Esophagus (tissue), 2 donors: ENCODE data around the gene PBX4. TPM values are rescaled to one million over a fixed set of nuclear protein-coding genes. Genes with fewer than 3 reads are reported as not detected.

ENCODE experiments used
- H3K27ac ChIP-seq, 2 donors: one replicate each; pipeline ENCODE4 v1.5.1; 2013; ENCODE audit warnings: low read depth in 2 of 2, mild to moderate bottlenecking in 2 of 2, inconsistent platforms in 1 of 2, low read length in 1 of 2, moderate library complexity in 1 of 2
- H3K27me3 ChIP-seq, 2 donors: one replicate each; pipeline ENCODE4 v1.6.1; 2013; ENCODE audit warnings: low read length in 2 of 2, control low read depth in 1 of 2, mild to moderate bottlenecking in 1 of 2; ENCODE audit not compliant: insufficient read depth in 2 of 2, control insufficient read depth in 1 of 2
- H3K36me3 ChIP-seq, 2 donors: one replicate each; pipeline ENCODE4 v1.6.1; 2013; ENCODE audit warnings: low read length in 1 of 2; ENCODE audit not compliant: control insufficient read depth in 2 of 2, insufficient read depth in 2 of 2
- H3K4me1 ChIP-seq, 2 donors: one replicate each; pipeline ENCODE4 v1.6.1; 2013; ENCODE audit warnings: low read length in 1 of 2; ENCODE audit not compliant: control insufficient read depth in 2 of 2, insufficient read depth in 2 of 2
- H3K4me3 ChIP-seq, 2 donors: one replicate each; pipeline ENCODE4 v1.5.1; 2013; ENCODE audit warnings: low read length in 2 of 2, mild to moderate bottlenecking in 2 of 2, low read depth in 1 of 2, moderate library complexity in 1 of 2
- H3K9me3 ChIP-seq, 2 donors: one replicate each; pipeline ENCODE4 v1.6.1; 2013; ENCODE audit warnings: mild to moderate bottlenecking in 2 of 2, low read depth in 1 of 2, low read length in 1 of 2, moderate library complexity in 1 of 2; ENCODE audit not compliant: control insufficient read depth in 2 of 2, insufficient read depth in 1 of 2
- WGBS, 2 donors: extraction: QIAGEN DNeasy Blood & Tissue Kit; methylation state at CpG; one replicate each; pipeline ENCODE4 v1.1.7; 2013; 5-methylcytosine and 5-hydroxymethylcytosine counted together
- polyA plus RNA-seq, 2 donors: library from polyadenylated mRNA; stranded (reverse); fragments of 200-250 nt; gene quantifications; one replicate each; pipeline ENCODE4 v1.2.3, GENCODE V29; 2013
- donor health status: healthy with polysubstance abuse.
- donor health status: Bipolar disorder and iron deficiency.

PBX4 gene
- polyA plus RNA-seq, 2 donors: 1.4 to 3.9 TPM

DNA sequence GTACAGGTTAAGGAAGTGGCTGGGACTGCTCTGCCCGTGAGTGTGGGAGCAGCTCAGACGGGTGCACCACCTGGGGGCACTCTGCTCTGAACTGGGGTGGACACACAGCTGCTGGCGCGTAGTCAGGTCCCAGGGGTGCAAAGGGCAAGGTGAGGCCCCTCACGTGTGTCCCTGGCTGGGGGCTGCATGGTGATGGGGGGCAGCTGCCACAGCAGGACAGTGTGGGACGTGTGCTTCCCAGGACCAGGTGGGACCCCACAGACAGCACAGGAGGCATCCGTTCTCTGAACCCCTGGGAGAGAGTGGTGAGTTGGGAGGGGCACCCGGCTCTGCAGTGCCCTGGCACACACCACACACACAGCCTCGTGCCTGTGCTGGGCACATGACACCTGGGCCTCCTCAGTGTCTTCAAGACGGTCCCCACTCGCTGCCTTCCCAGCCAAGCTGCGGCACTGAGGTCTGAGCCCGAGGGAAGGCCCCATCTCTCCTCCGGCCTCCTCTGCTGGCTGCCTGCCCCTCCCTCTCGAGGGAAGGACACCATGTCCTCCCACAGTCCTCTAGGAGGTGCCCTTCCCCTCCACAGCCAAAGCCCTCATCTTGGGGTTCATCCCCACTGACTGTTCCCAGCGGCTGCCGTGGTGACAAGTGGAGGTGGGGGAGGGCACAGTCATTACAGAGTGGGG lies 55.7 kb downstream of the PBX4 start:
- Histone ChIP-seq H3K4me3 (no peak overlapping the region), H3K27me3 (no peaks in the 10 kb centered on the region), H3K4me1 (no peaks in the 10 kb centered on the region), H3K36me3 (no peaks in the 10 kb centered on the region), H3K9me3 (no peaks in the 10 kb centered on the region), H3K27ac (no peak overlapping the region)
- 73 to 75% methylated on average over 17 of the region's 17 CpGs for WGBS, 2 donors

DNA sequence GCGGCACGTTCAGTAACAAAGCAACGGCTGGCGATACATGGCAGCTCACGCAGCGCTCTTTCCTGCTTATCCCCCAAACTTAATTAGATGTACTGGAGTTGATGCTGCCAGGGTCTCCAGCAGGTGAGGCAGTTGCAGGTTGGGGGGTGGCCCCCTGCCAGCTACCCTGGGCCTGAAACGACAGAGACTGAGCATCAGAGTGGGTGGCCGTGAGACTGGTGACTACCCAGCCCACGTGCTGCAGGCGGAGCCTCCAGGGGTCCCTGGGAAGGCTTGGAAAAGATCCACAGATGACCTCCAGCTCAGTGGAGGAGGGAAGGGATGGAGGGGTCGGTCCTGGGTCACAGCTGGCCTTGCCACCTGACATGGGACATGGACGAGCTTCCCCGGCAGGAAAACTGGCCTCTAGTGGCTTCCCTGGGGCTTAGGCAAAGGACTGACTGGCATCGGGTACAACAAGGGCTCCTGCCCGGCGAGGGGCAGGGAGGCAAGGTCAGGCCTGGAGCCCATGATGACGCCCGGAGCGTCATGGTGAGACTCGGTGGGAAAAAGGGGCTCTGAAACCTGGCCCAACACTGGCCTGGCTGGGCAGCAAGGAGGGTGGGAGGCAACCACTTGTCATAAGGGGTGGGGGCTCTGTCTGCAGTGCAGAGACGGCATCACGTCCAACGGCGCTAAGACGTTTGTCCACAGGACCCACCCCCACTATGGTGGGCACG lies 56.4 kb downstream of the PBX4 start:
- Histone ChIP-seq H3K9me3 (no peaks in the 10 kb centered on the region), H3K4me1 (no peaks in the 10 kb centered on the region), H3K4me3 (no peak overlapping the region), H3K36me3 (no peaks in the 10 kb centered on the region), H3K27me3 (no peaks in the 10 kb centered on the region), H3K27ac (no peak overlapping the region)
- 87% methylated on average over 26 of the region's 26 CpGs for WGBS, 2 donors

DNA sequence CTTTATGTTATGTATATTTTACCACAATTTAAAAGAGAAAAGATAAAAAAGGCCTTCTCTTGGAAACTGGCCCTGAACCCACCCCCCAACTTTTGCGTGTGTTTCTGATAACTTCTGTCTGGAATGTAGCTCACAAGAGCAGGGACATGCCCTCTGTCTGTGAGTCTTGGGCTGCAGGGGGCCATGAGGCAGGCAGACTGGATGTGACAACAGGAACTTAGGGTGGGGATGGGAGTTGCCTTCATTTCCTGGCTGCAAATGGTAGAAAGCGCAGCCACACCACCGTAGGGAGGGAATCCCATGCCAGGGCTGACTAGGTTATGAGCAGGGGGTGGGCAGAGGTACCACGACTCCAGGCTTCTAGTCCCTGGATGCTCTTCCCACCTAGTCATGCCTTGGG lies 58.6 kb downstream of the PBX4 start:
- 59 to 69% methylated on average over 4 of the region's 4 CpGs for WGBS, 2 donors
- Histone ChIP-seq H3K36me3 (no peaks in the 10 kb centered on the region), H3K9me3 (no peaks in the 10 kb centered on the region), H3K27ac (no peak overlapping the region), H3K4me3 (no peak overlapping the region), H3K4me1 (no peaks in the 10 kb centered on the region), H3K27me3 (no peaks in the 10 kb centered on the region)

DNA sequence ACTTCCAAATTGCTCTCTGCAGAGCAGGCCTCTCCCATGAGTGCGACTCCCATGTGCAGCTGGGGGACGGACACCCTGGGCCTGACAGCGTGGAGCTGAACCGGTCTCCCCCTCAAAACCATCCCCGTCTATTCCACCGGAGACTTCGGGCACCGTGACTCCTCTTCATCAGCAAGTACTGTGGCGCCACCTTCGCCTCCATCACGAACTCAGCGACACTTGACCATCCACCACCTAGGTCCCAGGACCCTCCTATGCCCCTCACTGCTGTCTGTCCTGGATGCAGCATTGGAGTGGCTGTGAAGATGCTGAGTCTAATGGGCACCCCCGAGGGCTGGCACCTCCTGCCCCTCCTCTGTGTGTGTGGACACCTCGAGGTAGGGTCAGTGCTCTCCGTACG lies 59.9 kb downstream of the PBX4 start:
- no peaks in the 10 kb centered on the region for H3K9me3 ChIP-seq
- no peak overlapping the region for H3K27ac ChIP-seq
- H3K4me1 ChIP-seq: no peaks in the 10 kb centered on the region
- H3K36me3 ChIP-seq: no peaks in the 10 kb centered on the region
- H3K4me3 ChIP-seq: no peak overlapping the region
- no peaks in the 10 kb centered on the region for H3K27me3 ChIP-seq
- WGBS, 2 donors: 92 to 94% methylated on average over 16 of the region's 16 CpGs

DNA sequence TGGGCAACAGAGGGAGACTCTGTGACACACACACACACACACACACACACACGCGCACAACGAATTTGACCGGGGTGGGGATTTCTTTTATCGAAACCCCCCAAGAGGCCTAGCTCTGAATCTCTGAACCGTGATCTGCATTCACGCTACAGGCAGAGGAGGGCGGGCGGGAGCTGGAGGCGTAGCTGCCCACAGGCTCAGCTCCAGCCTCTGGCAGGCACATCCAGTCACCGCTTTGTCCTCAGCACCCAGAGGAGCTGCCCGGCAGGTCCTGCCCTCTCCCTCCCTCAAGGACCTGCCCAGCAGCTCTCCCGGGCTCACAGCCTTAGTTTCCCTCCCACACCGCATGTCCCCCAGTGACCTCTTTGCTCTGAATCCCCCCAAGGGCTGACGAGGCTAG lies 60.4 kb downstream of the PBX4 start:
- H3K4me3 ChIP-seq: no peak overlapping the region
- no peaks in the 10 kb centered on the region for H3K36me3 ChIP-seq
- no peaks in the 10 kb centered on the region for H3K27me3 ChIP-seq
- no peak overlapping the region for H3K27ac ChIP-seq
- no peaks in the 10 kb centered on the region for H3K4me1 ChIP-seq
- H3K9me3 ChIP-seq: no peaks in the 10 kb centered on the region
- WGBS, 2 donors: 79% methylated on average over 15 of the region's 15 CpGs

DNA sequence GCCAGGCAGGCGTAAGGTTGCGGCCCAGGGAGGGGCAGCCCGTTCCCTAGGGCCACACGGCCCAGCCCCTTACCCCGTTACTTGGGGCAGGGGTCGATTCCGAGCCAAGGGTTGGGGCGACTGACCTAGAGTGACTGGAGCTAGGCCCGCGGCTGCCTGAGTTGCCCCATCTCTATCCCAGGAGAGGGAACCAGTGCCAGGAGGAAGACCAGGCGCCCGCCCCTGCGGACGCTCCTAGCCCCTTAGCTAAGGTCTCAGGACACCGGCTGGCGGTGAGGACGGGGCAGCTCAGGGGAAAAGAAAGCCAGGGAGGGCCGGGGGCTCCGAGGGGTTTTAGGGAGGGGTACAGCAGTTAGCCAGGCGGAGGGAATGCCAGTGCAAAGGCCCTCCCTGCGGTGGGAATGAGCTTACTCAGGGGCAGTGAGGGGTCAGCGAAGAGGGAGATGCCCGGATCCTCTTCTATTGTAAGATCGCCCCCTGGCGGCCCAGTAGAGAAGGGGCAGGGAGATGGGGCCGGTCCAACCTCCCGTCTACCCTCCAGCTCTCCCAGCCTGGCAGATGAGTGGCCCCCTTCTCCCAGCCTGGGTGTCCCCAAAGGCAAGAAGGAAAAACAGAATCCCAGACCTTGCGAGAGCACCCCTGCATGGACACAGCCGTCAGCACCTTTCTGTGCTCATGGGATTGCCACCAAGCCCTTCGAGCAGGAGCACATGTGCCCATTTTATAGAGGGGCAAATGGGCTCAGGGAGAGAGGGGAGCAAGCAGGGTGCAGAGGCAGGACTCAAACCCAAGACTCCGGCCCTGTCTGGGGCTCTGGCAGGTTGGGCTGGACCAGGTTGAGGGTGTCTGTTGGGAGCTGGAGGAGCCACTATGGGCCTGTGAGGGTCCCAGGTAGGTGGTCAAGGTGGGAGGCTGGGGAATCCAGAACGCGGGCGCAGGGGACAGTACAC lies 64.1 kb downstream of the PBX4 start:
- Histone ChIP-seq H3K9me3 (peaks cover 0 to 2% of the 10 kb centered on the region in 2 donors), H3K36me3 (no peaks in the 10 kb centered on the region), H3K27ac (no peak overlapping the region), H3K4me1 (no peaks in the 10 kb centered on the region), H3K4me3 (no peak overlapping the region), H3K27me3 (no peaks in the 10 kb centered on the region)
- WGBS, 2 donors: 66 to 67% methylated on average over 34 of the region's 34 CpGs

DNA sequence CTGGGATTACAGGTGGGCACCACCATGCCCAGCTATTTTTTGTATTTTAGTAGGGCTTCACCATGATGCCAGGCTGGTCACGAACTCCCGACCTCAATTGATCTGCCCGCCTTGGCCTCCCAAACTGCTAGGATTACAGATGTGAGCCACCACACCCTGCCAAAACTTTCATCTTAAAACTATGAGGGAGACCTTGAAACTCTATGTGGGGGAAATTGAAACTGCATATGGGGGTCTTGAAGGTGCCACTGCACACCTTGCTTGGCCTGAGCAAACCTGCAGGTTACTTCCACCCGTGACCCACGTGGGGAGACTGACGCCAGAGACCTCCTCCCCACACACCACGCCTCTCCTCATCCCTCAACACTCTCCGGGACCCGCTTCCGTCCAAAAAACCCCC lies 64.8 kb downstream of the PBX4 start:
- Histone ChIP-seq H3K4me1 (no peaks in the 10 kb centered on the region), H3K36me3 (no peaks in the 10 kb centered on the region), H3K9me3 (peaks cover 0 to 2% of the 10 kb centered on the region in 2 donors), H3K4me3 (no peak overlapping the region), H3K27ac (no peak overlapping the region), H3K27me3 (no peaks in the 10 kb centered on the region)
- whole genome bisulfite sequencing, 2 donors: 88 to 90% methylated on average over 10 of the region's 10 CpGs

DNA sequence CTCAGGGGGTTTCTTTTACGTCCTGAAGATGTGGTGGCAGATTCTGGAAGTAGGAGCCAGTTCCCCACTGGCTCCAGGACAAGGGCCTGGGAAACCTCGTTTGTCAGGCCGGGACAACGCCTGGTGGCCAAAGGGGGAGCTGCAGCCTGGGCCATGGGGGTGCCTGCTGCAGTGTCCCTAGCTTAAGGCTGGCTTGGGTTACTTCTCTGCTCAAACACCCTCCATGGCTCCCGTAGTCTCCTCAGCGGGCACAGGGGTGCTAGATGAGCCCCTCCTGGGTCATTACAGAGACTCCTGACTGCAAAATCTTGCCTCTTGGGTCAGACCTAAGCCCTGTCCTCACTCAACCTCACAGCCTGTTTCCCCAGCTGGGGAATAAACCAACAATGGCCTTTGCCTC lies 65.7 kb downstream of the PBX4 start:
- Histone ChIP-seq H3K4me1 (no peaks in the 10 kb centered on the region), H3K9me3 (peaks cover 0 to 2% of the 10 kb centered on the region in 2 donors), H3K36me3 (no peaks in the 10 kb centered on the region), H3K4me3 (no peak overlapping the region), H3K27ac (no peak overlapping the region), H3K27me3 (no peaks in the 10 kb centered on the region)
- WGBS, 2 donors: 50 to 52% methylated on average over 6 of the region's 6 CpGs

DNA sequence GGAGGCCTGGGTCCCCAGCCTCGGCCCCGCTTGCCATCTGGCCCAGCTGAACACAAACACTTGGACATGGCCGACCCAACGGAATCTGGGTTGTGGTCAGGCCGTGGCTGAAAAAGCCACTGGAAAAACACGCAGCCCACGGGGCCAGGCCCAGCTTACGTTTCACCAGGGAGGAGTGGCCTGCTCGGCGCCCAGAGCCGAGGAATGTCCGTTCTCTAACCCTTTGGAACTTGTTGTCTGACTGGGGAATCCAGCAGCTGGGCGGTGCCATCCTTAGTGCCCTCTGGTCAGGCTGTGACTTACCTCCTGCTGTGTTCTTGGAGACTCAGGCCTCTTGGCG lies 66.7 kb downstream of the PBX4 start:
- peaks cover 0 to 2% of the 10 kb centered on the region in 2 donors for H3K9me3 ChIP-seq
- peaks cover 0 to 2% of the 10 kb centered on the region in 2 donors for H3K4me1 ChIP-seq
- H3K4me3 ChIP-seq: no peak overlapping the region
- H3K27ac ChIP-seq: no peak overlapping the region
- no peaks in the 10 kb centered on the region for H3K27me3 ChIP-seq
- H3K36me3 ChIP-seq: no peaks in the 10 kb centered on the region
- WGBS, 2 donors: 71 to 75% methylated on average over 14 of the region's 14 CpGs
